Measurements from ENCODE around the gene NCK1.

NCK1 gene

GRCh38 chr3:136909187-136909586 is 47.2 kb downstream of the NCK1 start:
- DNase-seq = no peak

GRCh38 chr3:136910697-136911096 is 48.7 kb downstream of the NCK1 start:
- DNase-seq = no peak

GRCh38 chr3:136913168-136913567 is 51.2 kb downstream of the NCK1 start:
- no peak for DNase-seq

GRCh38 chr3:136914739-136915138 is 52.7 kb downstream of the NCK1 start:
- DNase-seq = no peak

GRCh38 chr3:136916223-136916622 is 54.2 kb downstream of the NCK1 start:
- DNase-seq = no peak

GRCh38 chr3:136919799-136920580 is 58.0 kb downstream of the NCK1 start:
- DNase-seq = no peak

GRCh38 chr3:136920904-136921611 is 59.0 kb downstream of the NCK1 start:
- DNase-seq = no peak

- no peak for DNase-seq
Measured at GRCh38 chr3:136925425-136926190, 63.6 kb downstream of the NCK1 start.

- no peak for DNase-seq
Measured at GRCh38 chr3:136928240-136928639, 66.2 kb downstream of the NCK1 start.

GRCh38 chr3:136929977-136930670 is 68.1 kb downstream of the NCK1 start:
- DNase-seq = no peak

- DNase-seq = no peak
Measured at GRCh38 chr3:136931606-136932005, 69.6 kb downstream of the NCK1 start.

GRCh38 chr3:136932523-136932922 is 70.5 kb downstream of the NCK1 start:
- DNase-seq = no peak

- DNase-seq = no peak
Measured at GRCh38 chr3:136932978-136933772, 71.2 kb downstream of the NCK1 start.

GRCh38 chr3:136937175-136937574 is 75.2 kb downstream of the NCK1 start:
- no peak for DNase-seq

- no peak for DNase-seq
Measured at GRCh38 chr3:136937851-136938250, 75.8 kb downstream of the NCK1 start.

- DNase-seq = no peak
Measured at GRCh38 chr3:136938334-136938733, 76.3 kb downstream of the NCK1 start.

- DNase-seq = no peak
Measured at GRCh38 chr3:136939489-136939888, 77.5 kb downstream of the NCK1 start.

- no peak for DNase-seq
Measured at GRCh38 chr3:136942803-136943202, 80.8 kb downstream of the NCK1 start.

- no peak for DNase-seq
Measured at GRCh38 chr3:136943436-136943835, 81.4 kb downstream of the NCK1 start.

GRCh38 chr3:136946978-136947377 is 85.0 kb downstream of the NCK1 start:
- no peak for DNase-seq

- no peak for DNase-seq
Measured at GRCh38 chr3:136947477-136947876, 85.5 kb downstream of the NCK1 start.

GRCh38 chr3:136949146-136949545 is 87.1 kb downstream of the NCK1 start:
- DNase-seq = no peak

Measured in NCI-H1092 (cell line).